Stimulated activated CD8-positive, alpha-beta memory T cell treated with anti-CD3 and anti-CD28 coated beads, Interleukin-4, amount 100 ng/mL, for 4 hours (primary cell): ENCODE results near the gene SLC35G4.
A peak's percentile ranks its signal among the peaks of the same experiment; 100 is the strongest.
"Not testable (repeated sequence)": the region's sequence is repeated elsewhere in the genome, so short reads cannot be mapped to it uniquely, and the experiment has no call there.

Experiments used
- DNase-seq, 2 donors: peaks; one replicate each; pipeline ENCODE4 v3.0.0-alpha.2; 2020; ENCODE audit warnings: low read depth in 2 of 2, low spot score in 1 of 2

SLC35G4 gene

DNA sequence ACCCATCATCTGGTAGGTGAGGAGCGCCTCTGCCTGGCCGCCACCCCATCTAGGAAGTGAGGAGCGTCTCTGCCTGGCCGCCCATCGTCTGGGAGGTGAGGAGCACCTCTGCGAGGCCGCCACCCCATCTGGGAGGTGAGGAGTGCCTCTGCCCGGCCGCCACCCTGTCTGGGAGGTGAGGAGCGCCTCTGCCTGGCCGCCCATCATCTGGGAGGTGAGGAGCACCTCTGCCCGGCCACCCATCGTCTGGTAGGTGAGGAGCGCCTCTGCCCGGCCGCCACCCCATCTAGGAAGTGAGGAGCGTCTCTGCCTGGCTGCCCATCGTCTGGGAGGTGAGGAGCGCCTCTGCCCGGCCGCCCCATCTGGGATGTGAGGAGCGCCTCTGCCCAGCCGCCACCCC is 4.2 kb downstream of the SLC35G4 start:
- DNase-seq, result not testable (repeated sequence)

- not testable (repeated sequence) for DNase-seq
These were observed 4.6 kb downstream of the SLC35G4 start for GRCh38 chr18:11614042-11614441.

- not testable (repeated sequence) for DNase-seq
These were observed 5.6 kb downstream of the SLC35G4 start for GRCh38 chr18:11614981-11615380.

GRCh38 chr18:11647310-11647709 is 37.9 kb downstream of the SLC35G4 start:
- DNase-seq, result not testable (repeated sequence)

GRCh38 chr18:11647804-11648203 is 38.4 kb downstream of the SLC35G4 start:
- DNase-seq, result not testable (repeated sequence)

DNA sequence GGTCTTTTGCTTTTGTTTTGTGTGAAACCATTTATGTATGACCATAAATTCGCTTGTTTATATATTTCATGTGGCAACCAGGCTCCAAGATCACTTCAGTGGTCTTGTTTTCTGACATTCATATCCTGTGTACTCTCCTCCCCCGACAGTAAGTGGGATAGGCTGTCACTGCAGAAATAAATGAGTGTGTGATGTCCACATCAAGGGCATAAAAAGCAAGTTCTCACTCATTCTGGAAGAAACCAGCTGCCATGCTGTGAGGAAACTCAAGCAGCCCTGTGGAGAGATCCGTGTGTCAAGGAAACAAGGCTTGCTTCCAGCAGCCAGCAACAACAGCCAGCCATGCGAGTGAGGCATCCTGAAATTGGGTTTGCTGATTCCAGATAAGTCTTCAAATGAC is 40.4 kb downstream of the SLC35G4 start:
- no peak for DNase-seq

DNA sequence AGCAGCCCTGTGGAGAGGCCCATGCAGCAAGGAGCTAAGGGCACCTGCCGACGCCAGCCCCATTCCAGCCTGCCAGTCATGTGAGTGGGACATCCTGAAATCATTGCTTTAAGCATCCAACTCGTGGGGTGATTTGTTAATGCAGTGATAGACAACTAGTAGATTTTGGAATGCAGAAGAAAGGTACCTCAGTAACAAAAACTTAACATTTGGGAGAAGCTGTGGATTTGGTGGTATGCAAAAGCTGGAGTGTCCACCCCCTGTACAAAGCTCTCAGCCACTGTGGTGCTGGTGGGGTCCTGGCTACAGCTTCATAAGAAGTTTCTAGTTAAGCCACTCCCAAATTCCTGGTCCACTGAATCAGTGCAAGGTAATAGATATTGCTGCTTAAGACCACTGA is 42.5 kb downstream of the SLC35G4 start:
- DNase-seq, result no peak

DNA sequence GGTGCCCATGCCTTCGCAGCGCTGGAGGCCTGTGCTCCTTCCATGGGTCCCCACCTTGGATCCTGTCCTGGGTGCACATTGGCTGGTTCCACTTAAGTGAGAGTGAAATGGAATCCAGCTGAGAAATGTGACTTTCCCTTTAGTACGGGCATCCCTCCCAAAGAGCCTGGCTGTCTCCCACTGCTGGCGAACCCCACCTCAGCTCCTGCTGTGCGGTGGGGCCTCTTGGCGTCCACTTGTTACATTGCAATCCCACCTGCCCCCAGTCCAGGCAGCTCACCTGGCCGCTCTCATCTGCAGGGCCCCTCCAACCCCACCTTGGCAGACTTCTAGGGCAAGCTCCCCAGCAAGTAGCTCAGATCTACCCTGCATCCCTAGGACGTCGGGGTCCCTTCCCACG is 44.1 kb downstream of the SLC35G4 start:
- DNase-seq, result no peak

GRCh38 chr18:11654736-11655605 is 45.6 kb downstream of the SLC35G4 start:
- DNase-seq, result peak in 1 of 2 donors; percentile 1

- DNase-seq, result no peak
These were observed 46.2 kb downstream of the SLC35G4 start for GRCh38 chr18:11655606-11655932.

DNA sequence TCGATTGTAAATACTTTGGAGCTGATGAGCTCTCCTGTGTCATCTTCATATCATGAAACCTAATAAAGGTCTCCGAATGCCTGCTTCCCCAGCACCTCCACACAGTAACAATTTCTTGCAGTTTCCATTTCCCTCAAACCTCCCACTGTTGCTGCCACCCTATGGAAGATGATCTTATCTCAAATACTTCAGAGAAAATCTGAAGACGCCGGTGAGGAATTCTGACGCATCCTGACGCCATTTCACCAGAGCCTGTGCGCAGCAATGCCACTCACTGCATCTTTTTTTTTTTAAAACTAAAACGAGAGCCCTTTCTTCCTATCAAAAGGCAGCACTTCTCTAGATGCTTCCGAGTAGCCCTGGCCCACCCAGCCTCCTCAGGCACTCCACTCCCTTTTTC is 47.8 kb downstream of the SLC35G4 start:
- no peak for DNase-seq

GRCh38 chr18:11657554-11657953 is 48.2 kb downstream of the SLC35G4 start:
- no peak for DNase-seq

DNA sequence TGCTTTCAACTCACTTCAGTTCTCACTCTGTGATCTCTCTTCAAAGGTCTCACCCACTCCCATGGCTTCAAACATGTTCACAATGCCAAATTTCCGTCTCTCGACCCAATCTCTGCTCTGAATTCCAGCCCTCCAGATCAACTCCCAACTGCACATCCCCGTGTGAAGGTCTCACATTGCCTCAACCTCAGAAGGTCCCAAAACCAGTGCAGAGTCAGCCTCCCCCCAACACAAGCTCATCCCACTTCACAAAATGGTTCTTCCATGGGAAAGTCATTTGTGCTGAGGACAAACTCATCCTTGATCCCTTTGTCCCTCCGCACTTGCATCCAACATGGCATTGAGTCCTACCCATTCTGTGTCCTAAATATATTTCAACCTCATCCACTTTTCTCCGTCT is 48.6 kb downstream of the SLC35G4 start:
- DNase-seq, result no peak

DNA sequence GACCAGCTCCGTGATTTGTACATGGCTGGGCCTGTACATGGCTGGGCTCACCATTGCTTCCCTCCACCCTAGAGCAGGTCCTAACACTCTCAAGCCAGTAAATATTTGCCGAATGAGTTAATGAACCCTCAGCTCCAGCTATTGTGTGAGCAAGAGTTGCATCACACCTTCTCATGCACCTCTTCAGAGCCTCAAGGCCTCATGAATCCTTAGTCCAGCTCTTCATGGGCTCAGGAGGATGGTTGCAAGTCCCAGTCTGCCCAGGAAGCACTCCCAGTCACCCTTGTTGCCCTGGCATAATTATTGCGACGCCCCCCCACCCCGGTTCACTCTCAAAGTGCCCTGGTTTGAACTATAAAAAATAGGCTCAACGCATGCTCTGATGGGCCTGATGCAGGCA is 49.6 kb downstream of the SLC35G4 start:
- no peak for DNase-seq
